HFF-Myc (cell line): ENCODE data around the gene DDAH1.

Experiments used
- DNase-seq: peaks from one replicate; pipeline ENCODE4 v3.0.0-alpha.2; 2011; ENCODE audit warnings: low read depth; ENCODE audit errors: extremely low read depth
- H3K4me3 ChIP-seq: replicated peaks from 2 replicates; pipeline ENCODE4 v1.5.1; 2011; ENCODE audit warnings: low read depth, mild to moderate bottlenecking, control low read depth, low read length
- TF ChIP-seq, protein P1 (sequence below): IDR thresholded peaks from 2 replicates; pipeline ENCODE4 v1.5.1; 2012; ENCODE audit warnings: mild to moderate bottlenecking, low read depth, low read length, control low read depth; ENCODE audit errors: missing control alignments

The DDAH1 gene

DNA sequence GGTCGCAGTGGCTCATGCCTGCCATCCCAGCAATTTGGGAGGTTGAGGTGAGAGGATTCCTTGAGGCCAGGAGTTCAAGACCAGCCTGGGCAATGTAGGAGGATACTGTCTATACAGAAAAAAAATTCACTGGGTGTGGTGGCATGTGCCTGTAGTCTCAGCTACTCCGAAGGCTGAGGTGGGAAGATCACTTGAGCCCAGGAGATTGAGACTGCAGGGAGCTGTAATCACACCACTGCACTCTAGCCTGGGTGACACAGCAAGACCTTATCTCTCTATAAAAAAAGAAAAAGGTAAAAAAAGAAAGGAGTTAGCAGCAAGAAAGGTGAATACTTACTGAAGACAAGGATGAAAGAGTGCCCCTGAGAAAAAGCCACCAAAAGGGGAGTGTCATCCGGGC, 164.8 kb downstream of the DDAH1 start:
- no peak overlapping the region for H3K4me3 ChIP-seq
- no peak for DNase-seq
- TF ChIP-seq, protein P1, sequence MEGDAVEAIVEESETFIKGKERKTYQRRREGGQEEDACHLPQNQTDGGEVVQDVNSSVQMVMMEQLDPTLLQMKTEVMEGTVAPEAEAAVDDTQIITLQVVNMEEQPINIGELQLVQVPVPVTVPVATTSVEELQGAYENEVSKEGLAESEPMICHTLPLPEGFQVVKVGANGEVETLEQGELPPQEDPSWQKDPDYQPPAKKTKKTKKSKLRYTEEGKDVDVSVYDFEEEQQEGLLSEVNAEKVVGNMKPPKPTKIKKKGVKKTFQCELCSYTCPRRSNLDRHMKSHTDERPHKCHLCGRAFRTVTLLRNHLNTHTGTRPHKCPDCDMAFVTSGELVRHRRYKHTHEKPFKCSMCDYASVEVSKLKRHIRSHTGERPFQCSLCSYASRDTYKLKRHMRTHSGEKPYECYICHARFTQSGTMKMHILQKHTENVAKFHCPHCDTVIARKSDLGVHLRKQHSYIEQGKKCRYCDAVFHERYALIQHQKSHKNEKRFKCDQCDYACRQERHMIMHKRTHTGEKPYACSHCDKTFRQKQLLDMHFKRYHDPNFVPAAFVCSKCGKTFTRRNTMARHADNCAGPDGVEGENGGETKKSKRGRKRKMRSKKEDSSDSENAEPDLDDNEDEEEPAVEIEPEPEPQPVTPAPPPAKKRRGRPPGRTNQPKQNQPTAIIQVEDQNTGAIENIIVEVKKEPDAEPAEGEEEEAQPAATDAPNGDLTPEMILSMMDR, result no peak

DNA sequence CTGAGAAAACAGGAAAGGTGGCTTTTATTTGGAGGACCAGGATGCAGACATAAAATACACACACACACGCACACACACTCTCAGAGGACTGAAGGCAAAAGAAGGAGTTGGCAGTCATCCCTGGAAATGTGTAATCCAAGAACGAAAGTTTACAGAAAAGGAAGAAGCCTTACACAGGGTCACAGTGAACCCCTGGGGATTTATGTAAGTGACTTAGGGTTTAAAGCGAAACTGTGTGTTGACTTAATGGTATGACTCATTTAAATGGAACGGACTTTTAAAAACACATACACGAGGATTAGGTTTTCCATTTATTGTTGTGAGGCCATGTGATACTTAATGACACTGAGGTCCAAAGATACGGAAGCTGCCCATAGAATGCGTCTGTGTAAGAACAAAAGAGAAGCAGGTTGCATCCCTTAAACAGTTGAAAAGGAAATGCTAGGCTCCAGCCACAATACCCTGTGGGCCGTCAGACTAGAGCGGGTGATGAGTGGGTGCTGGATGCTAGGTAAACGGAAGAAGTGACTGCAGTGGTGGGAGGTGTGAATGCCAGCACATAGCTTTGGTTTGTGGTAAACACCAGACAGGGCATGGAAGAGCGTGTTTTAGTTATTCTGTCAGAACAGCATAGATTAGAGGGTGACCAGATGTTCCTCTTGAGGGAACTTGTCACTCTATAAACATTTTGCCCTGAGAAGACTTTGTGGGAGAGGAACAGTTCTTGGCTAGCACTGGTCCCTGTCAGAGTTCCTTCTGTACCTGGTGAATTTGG, 166.9 kb downstream of the DDAH1 start:
- TF ChIP-seq, protein P1, result no peak
- DNase-seq, result peak; percentile 100
- no peak overlapping the region for H3K4me3 ChIP-seq

DNA sequence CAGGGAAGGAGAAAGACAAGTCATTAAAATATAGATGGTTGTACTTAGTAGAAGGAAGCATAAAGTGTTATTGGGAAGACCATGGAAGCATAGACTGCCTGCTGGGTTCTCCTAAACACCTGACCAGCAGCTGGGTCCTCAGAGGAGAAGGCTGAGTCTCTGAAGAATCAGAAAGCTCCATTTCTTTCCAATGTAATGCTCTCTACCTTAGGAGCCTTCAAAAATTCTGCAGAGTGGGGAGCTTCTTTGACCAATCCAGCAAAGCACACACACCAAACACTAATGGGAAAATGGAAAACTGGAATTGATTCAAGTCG, 167.5 kb downstream of the DDAH1 start:
- TF ChIP-seq, protein P1, result no peak
- H3K4me3 ChIP-seq, result no peak overlapping the region

DNA sequence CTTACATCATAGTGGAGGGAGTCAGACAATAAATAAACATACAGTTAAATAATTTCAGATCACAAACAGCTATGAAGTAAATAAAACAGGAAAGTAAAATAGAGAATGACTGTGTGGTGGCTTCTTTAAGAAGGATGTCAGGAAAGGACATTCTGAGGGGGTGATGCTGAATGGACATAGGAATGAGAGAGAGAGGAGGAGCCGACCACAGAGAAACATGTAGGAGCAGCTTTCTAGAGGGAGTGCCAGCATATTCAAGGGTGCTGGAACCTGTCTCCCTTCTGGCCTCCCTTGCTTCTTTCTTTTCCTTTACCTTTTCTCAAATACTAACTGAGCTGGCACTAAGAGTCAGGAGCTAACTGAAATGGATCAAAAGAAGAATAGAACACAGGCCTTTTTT, 168.0 kb downstream of the DDAH1 start:
- TF ChIP-seq, protein P1, result no peak
- H3K4me3 ChIP-seq, result no peak overlapping the region
- DNase-seq, result no peak

More for the DNA sequence above, 167.5 kb downstream of the DDAH1 start:
- no peak for DNase-seq

DNA sequence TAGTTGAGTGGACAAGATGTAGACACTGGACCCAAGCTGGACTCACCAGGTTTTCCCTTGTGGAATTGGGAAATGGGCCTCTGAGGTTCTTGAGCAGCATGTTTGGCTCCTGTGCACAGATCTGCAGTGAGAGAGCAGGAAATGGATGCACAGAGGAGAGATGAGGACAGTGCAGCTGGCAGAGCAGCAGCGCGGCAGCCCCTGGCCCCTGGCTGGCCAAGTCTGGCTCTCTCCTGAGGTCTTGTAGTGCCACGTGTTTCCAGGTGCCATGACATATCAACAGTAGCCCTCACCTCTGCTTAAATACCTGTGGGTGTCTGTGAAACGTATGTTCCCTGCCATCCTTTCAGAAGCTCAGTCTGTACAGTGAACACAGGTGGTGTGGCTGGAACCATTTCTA, 169.3 kb downstream of the DDAH1 start:
- DNase-seq, result no peak
- H3K4me3 ChIP-seq, result no peak overlapping the region
- TF ChIP-seq, protein P1, result no peak

DNA sequence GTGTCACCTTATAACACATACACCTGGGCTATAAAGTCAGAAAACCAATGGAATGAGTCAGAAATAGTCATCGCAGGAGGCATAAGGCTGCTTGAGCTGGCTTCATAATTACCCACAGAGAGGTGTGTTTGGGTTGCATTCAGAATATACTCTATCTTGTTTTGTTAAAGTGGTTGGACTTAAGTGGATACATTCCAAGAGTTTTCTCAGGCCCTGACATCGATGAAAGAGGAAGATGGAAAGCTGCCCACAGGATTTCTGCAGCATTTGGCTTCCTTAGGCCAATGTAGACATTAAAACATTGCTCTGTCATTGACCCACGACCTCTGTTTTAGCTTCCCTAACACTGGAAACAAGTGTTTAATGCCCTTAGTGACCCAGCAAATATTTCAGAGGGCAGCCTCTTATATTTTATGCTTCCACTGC, 169.9 kb downstream of the DDAH1 start:
- H3K4me3 ChIP-seq, result no peak overlapping the region
- DNase-seq, result peak; percentile 72
- TF ChIP-seq, protein P1, result no peak

DNA sequence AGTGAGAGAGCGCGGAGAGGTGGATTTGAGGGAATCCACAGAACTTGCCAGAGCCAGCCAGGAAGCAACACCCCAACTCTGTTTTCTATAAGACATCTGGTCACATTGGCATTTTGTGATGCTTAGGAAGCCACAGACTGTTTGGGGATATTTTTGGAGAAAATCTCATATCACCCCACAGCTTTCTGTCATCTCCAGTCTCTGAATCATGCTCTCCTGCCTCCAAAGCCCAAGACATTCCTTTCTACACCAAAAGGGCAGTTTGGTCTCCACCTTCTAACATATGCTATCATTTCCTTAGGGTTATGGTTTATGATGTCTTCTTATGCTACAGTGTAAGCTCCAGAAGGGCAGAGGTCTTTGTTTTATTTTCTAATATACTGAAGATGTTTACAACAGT, 174.1 kb downstream of the DDAH1 start:
- TF ChIP-seq, protein P1, result no peak
- no peak overlapping the region for H3K4me3 ChIP-seq
- DNase-seq, result no peak
